ENCODE measurements around the gene CD6. TPM values are rescaled to one million over a fixed set of nuclear protein-coding genes. Genes with fewer than 3 reads are reported as not detected.

The CD6 gene
- polyA plus RNA-seq, 1 donor (not counting 4 experiments of a cell fraction or from before 2014, with no cell fraction given) = 0.03 TPM

- no peak for FAIRE-seq
These were observed 54.9 kb downstream of the CD6 start for GRCh38 chr11:61026121-61027031.

GRCh38 chr11:61027141-61027840 lies 55.8 kb downstream of the CD6 start:
- dilution Hi-C loops (cut with MboI; ENCODE audit: extremely low pct_ligation_motif_present, low sequenced_read_pairs) = no loop called here
- Histone ChIP-seq H4K20me1 (ENCODE audit: control insufficient read depth, extremely low read depth, insufficient read depth, low read length) (no peaks in the 10 kb centered on the region), H3K4me2 (ENCODE audit: control insufficient read depth, extremely low read depth, insufficient read depth, low read depth, low read length) (no peak overlapping the region), H3K4me3 (ENCODE audit: control insufficient read depth in 2 of 3, extremely low read depth in 1 of 3, insufficient read depth in 2 of 3, low read depth in 1 of 3, low read length in 3 of 3) (no peak overlapping the region), H3K9me3 (ENCODE audit: control insufficient read depth, low read depth, low read length) (no peaks in the 10 kb centered on the region), H3K27ac (ENCODE audit: control insufficient read depth, insufficient read depth, low read length) (no peak overlapping the region), H3K9me1 (ENCODE audit: control insufficient read depth, extremely low read depth, insufficient read depth, low read length) (no peaks in the 10 kb centered on the region), H3K79me2 (ENCODE audit: control insufficient read depth, insufficient read depth, low read length) (no peaks in the 10 kb centered on the region), H3K4me1 (ENCODE audit: control insufficient read depth, extremely low read depth, insufficient read depth, low read length) (no peaks in the 10 kb centered on the region), H3K9ac (ENCODE audit: control insufficient read depth, extremely low read depth, insufficient read depth, low read length) (no peak overlapping the region), H2AFZ (ENCODE audit: control insufficient read depth, low read length) (no peak overlapping the region), H3K36me3 (ENCODE audit: control insufficient read depth in 2 of 2, extremely low read depth in 1 of 2, insufficient read depth in 2 of 2, low read length in 2 of 2) (no peaks in the 10 kb centered on the region), H3K27me3 (ENCODE audit: control insufficient read depth, extremely low read depth, insufficient read depth, low read length) (peaks cover 20% of the 10 kb centered on the region)
- no peak for FAIRE-seq
- DNase-seq (ENCODE audit: low read depth, low spot score) = no peak
- TF ChIP-seq CTCF (optimal IDR thresholded peaks at IDR 0.05 in 1 of 3, IDR thresholded peaks at IDR 0.05 in 1 of 3, conservative IDR thresholded peaks at IDR 0.05 in 1 of 3; ENCODE audit: extremely low read depth in 1 of 3, insufficient read depth in 2 of 3, low read length in 3 of 3) (no peak), EZH2 (IDR thresholded peaks at IDR 0.05; ENCODE audit: low read length) (no peak)

More at GRCh38 chr11:61026121-61027031, 54.9 kb downstream of the CD6 start:
- Histone ChIP-seq H3K27ac (ENCODE audit: control insufficient read depth, insufficient read depth, low read length) (no peak overlapping the region), H3K9me3 (ENCODE audit: control insufficient read depth, low read depth, low read length) (no peaks in the 10 kb centered on the region), H3K9me1 (ENCODE audit: control insufficient read depth, extremely low read depth, insufficient read depth, low read length) (no peaks in the 10 kb centered on the region), H3K79me2 (ENCODE audit: control insufficient read depth, insufficient read depth, low read length) (no peaks in the 10 kb centered on the region), H3K4me1 (ENCODE audit: control insufficient read depth, extremely low read depth, insufficient read depth, low read length) (peaks cover 2% of the 10 kb centered on the region), H3K4me3 (ENCODE audit: control insufficient read depth in 2 of 3, extremely low read depth in 1 of 3, insufficient read depth in 2 of 3, low read depth in 1 of 3, low read length in 3 of 3) (no peak overlapping the region), H3K36me3 (ENCODE audit: control insufficient read depth in 2 of 2, extremely low read depth in 1 of 2, insufficient read depth in 2 of 2, low read length in 2 of 2) (no peaks in the 10 kb centered on the region), H3K4me2 (ENCODE audit: control insufficient read depth, extremely low read depth, insufficient read depth, low read depth, low read length) (no peak overlapping the region), H4K20me1 (ENCODE audit: control insufficient read depth, extremely low read depth, insufficient read depth, low read length) (no peaks in the 10 kb centered on the region), H2AFZ (ENCODE audit: control insufficient read depth, low read length) (no peak overlapping the region), H3K27me3 (ENCODE audit: control insufficient read depth, extremely low read depth, insufficient read depth, low read length) (peaks cover 25% of the 10 kb centered on the region), H3K9ac (ENCODE audit: control insufficient read depth, extremely low read depth, insufficient read depth, low read length) (no peak overlapping the region)
- no peak for DNase-seq (ENCODE audit: low read depth, low spot score)
- dilution Hi-C loops (cut with MboI; ENCODE audit: extremely low pct_ligation_motif_present, low sequenced_read_pairs) = no loop called here
- TF ChIP-seq CTCF (optimal IDR thresholded peaks at IDR 0.05 in 1 of 3, IDR thresholded peaks at IDR 0.05 in 1 of 3, conservative IDR thresholded peaks at IDR 0.05 in 1 of 3; ENCODE audit: extremely low read depth in 1 of 3, insufficient read depth in 2 of 3, low read length in 3 of 3) (no peak), EZH2 (IDR thresholded peaks at IDR 0.05; ENCODE audit: low read length) (no peak)

All from keratinocyte (primary cell).